ENCODE data around the gene MIER2.
A peak's percentile ranks its signal among the peaks of the same experiment; 100 is the strongest.

Gene MIER2

DNA sequence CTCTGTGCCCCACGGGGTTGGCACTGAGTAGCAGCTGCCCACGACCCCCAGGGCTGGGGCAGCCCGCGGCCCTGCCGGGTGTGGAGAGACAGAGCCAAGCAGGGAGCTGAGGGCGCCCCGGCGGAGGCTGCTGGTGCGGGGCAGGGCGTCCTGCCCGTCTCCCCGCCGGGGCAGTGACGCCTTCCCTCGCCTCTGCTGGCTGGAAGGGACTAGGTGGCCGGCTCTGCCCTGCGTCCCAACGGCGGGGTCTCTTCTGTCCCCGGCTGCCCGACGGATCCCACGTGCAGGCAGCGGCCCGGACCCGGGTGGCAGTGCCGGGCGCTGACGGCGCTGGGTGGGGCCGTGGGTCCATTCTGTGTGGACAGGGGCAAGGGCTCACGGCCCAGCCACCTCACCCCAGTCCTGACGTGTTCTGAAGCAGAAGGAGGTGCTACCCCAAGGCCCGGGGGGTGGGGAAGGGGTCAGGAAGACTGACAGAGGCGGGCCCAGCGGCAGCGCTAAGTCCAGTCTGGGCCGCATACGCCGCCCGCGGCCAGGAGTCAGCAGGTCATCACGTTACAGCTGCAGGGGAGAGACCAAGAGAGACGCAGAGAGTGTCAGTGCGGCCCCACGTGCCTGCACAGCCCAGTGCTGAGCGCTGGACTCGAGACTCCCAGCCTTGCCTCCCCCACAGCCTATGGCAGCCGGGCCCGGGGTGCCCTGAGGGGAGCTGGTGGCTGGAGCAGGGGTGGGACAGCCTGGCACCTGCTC is 38.3 kb downstream of the MIER2 start:
- DNase-seq = no peak

DNA sequence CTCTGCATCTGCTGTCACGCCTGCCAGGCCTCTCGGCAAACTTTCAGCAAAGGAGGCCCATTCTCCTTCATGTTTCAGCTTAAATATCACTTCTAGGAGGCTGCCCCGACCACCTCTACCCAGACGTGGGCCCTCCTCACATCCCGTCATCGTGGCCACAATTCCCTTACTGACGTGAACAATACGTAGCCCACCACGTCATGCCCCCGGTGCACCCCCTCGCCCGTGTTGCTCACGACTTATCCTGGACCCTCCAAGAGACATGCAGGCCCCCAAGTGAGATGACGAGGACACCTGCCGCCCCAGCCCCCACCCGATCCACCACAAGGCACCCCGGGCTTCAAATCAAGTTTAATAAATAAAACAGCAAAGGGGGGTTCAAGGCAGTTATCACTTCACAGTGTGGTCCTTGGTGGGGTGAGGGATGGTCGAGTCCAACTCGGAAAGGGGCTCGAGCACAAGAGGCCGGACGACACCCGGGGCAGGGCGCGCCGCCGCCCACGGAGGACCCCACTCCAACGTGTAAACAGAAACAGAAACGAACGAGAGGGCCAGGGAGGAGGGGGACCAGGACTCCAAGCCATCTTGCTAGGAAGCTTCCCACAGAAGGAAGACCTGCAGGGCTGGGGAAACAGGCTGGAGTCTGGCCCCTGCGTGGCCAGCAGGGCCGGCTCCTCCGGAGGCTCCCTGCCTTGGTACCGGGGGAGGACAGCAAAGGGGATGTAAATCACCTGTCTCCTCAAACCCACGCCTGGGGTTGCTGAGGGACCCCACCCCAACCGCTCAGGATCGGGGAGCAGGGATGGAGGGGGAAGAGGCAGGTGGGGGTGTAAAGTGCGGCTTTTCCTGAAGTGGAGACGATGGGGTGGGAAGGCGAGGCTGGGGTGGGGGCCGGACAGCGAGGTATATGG is 39.1 kb downstream of the MIER2 start:
- no peak for DNase-seq

DNA sequence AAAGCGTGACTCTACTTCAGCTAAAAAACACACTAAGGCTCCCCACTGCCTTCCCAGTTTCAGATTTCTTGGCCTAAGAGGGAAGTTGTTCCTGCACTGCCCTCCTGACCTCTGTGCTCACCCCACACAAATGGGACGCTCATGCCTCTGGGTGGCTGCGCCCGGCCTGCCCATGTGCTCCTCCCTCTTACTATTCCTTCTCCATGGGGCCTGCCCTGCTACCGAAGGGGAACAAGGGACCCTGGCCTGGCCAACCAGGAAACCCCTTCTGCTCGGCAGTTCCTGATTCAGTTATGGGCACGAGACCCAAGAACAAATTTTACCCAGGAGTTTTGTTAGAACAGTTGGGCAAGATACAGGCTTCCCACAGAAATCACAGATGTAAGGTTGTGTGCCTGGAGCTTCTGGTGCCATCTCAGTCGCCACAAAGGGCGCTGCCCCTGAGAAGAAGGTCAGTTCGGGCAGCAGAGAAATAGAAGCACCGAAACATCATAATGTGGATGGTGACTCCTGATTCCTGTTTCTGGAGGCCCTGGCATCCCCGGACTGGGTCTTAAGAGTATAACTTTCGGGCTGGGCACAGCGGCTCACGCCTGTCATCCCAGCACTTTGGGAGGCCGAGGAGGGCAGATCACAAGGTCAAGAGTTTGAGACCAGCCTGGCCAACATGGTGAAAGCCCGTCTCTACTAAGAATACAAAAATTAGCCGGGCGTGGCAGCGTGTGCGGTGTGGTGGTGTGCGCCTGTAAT is 47.9 kb downstream of the MIER2 start:
- DNase-seq = no peak

DNA sequence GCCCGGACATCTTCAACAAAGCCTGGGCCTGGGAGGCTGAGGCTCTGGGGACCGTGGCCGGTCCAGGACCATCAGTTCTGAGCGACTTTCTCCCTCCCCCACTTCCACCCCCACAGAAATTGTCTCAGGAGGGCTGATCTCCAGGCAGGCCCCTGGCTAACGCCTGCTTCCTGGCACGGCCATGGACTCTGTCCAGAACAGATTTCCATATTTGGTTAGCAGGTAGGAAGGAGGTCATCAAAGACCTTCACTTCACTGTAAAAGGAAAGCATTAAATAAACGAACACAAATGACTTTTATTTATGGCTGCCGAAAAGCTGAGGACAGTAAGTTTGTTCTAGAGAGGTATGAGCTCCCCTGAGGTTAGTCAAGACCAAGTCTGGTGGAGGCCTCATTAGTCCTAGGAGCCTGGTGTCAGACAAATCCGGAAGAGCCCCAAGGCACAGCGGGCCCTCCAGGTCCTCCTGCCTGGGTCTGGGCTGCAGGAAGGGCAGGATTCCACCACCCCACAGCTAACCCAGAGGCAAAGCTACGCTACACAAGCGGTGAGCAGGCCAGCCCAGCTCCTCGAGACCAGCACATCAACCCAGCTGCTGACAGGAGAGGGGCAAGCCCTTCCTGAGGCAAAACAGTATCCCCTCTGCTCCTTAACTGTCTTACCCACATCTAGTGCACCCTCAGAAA is 48.8 kb downstream of the MIER2 start:
- no peak for DNase-seq

DNA sequence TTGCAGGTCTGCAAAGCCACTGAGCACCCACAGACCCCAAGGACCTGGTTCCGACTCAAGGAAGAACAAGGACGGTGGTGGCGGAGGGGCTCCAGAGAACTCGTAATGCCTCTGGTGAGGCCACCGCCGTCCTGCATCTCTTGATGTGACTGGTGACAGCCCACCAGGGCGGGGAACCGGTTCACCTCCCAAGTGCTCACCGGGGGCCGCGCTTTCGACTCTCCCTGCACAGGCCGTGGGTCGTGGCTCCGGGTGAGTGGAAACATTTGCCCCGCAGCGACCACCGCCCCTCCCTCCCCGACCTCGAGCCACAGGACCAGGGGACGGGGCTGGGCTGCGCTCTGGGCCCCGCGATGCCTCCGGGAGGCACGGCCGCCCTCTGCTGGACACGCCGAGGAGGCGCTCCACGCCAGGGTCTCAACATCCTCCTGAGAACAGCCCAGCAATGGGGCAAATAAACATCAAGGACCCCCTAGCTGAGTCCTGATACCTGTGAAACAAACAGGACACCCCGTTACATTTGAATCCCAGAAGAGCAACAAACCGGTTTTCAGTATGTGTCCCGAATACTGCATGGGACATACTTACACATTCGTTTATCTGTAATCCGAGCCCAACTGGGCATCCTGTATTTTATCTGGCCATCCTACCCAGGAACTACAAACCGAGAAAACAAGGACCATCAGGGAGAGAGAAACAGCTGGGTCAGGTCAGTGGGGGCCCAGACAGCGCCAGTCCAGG is 49.5 kb downstream of the MIER2 start:
- no peak for DNase-seq

DNA sequence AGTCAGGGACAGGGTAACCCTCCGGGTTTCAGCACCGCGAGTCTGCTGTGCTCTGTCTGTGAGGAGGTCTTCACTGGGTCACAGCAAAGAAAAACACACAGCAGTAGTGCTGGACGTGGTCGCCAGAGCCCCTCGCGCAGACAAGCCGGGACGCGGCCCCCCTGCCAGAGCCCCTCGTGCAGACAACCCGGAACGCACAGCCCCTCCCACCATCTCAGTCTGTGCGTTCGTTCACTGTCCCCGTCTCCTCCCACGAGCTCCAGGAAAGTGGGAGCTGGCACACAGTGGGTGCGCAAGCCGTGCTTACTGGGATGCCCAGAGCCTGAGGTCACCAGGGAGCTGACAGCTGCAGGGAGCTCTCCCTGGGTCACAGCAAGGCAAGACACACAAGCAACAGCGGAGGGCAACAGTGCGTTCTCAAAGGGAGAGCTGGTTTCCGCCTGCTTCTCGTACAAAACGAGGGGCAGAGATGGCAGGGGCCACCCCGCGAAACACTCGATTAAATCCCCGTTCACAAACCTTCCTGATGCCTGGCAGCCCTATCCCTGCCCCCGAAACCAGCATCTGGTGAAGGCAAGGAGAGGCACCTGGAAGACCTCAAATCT is 50.2 kb downstream of the MIER2 start:
- DNase-seq = no peak

DNA sequence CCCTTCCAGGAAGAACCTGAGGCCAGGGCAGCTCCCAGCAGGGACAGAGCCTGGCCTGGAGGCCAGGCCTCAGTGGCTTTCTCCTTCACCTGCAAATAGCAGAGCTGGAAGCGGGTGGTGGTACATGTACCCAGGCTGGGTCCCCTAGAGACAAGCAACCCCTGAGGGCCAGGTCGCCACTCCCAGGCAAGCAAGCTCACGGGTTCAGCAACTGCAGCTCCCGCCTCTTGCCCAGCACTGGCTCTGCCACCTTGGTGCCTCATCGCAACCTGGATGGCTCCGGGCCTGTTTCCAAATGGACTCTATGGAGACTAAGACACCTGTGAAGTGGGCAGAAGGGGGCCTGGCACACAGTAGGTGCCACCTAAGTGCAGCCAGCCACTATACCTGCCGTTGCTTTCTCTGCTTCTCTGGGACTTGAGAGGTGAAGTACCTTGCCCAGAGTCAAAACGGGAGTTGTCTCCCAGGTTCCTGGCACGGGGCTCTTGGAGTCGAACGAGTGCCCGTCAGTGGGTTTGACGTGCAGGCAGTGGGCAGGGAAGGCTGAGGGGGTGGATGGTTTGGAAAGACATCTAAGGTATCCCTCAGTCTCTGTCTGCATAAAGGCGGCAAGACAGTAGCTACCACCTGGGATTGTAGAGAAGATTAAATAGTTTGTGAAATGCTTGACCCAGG is 51.0 kb downstream of the MIER2 start:
- no peak for DNase-seq

DNA sequence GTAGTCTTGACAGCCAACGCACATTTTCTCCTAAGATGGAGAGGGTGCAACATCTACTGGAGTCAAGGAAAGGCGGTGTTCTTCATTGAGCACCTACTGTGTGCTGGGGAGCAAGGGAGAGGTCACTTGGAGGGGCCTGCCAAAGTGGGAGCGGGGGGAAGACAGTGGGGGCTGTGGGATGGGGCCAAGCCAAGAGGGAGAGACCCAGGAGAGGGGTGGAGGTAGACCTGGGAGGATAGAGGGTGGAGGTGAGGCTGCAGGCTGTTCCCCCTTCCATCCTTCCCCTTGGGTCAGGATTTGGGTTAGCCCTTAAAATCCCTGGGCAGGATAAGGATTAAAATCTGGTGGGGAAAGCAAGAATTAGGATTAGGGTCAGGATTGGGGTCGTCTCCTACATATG is 51.6 kb downstream of the MIER2 start:
- DNase-seq = no peak

DNA sequence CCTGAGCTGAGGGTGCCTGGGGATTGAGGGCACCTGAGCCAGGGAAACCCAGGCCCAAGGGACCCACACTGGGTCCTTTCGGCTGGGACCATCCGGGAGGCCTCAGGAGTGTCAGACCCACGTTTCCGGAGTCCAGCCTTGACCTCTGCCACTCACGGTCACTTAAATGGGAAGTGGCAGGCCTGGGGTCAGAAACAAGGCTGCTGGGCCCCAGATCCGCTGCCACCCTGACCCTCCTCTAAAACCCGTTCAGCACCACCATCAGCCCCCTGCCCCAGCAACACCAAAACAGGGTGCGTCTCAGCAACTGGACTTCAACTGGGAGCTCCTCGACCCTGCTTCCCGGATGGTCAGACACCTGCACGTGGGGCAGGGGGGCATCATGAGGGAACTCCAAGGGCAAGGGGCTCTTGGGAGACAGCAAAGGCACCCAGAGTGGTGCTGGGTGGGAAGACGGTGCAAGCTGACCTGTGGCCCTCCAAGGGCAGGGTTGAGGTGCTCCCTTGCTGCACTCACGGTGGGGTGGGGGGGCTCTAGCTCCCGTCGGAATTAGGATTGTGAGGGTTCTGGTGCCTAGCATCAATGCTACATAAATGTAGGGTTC is 52.2 kb downstream of the MIER2 start:
- no peak for DNase-seq

DNA sequence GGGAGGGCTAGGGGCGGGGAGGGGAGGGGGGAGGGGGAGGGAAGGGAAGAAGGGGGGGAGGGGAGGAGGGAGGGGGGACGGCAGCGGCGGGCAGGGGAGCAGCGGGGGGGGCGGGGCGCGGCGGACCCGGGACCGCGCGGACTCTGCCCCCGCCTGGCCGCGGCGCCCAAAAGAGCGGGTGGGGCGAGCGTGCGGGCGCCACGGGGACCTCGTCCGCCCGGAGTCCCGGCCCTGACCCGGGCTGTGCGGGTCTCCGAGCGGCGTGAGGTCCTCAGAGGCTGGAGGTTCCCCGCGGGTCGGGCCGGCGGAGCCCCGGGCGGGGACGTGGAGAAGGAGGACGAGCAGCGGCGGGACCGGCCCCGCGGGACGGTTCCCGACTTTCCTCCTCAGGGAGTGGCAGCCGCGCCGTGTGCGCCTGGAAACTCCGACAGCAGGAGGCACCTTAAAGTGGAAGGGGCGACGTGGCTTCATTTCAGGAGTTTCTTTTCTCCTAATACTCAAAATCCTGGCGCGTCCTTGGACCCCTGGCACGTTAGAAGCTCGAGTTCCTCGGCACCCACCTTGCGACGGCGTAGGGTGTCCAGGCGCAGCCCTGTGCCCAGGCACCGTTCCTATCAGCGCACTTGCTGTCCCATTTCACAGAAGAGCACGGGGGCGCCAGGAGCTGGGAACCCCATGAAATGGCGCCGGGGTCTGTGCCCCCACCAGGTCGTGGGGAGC is 52.9 kb downstream of the MIER2 start:
- DNase-seq = no peak

DNA sequence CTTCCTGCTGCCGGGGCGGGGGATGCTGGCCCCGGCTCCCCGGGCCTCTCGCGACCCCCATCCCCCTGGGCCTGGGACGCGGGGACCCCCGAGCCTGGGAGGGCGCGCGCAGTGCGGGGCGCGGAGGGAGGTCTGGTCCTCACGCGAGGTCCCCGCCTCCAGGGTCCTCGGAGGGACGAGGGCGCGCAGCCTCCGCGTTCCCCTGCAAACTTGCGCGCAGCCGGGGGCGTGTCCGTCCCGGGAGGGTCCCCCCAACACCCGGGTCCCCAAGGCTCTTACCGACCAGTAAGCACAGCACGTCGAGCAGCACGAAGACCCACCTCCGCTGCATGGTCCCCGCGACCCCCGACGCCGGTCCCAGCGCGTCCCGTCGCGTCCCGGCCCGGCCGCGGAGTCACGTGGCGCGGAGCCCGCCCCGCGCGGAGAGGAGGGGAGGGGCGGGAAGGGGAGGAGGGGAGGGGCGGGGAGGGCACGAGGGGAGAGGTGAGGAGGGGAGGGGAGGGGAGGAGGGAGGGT is 53.5 kb downstream of the MIER2 start, which contains the start of gene PLPP2:
Gene PLPP2 (minus strand): TSS at position 398 of the 516 bp plus-strand sequence. CDS start 67 bp downstream, at position 331.
- DNase-seq = no peak

DNA sequence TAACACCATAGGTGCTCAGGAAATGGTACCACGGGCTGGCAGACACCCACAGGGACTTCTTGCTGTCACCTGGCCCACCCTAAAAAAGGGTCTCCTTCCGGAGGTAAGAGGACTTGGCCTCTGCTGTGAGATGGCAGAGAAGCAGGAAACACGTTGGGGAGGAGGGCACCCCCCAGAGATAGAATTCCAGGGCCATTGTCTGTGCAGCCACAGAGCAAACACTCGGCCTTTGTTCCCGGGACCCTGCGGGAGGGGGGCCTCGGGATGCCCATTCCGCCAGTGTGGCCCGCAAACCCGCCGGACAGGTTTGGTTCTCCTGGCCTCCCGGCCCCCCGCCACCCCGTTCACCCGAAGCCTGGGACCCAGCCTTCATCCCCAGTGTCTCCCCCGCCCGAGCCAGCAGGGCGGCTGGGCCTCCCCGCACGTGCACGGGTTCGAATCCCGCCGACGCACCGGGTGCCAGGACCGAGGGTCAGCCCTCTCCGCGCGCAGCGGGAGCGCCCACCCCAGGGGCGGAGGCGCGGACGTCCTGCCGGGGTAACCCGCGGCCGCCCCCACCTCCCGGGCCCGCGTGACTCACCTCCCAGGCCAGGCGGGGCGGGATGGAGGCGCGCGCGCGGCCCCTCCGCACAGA is 54.1 kb downstream of the MIER2 start:
- peak; percentile 97 for DNase-seq

DNA sequence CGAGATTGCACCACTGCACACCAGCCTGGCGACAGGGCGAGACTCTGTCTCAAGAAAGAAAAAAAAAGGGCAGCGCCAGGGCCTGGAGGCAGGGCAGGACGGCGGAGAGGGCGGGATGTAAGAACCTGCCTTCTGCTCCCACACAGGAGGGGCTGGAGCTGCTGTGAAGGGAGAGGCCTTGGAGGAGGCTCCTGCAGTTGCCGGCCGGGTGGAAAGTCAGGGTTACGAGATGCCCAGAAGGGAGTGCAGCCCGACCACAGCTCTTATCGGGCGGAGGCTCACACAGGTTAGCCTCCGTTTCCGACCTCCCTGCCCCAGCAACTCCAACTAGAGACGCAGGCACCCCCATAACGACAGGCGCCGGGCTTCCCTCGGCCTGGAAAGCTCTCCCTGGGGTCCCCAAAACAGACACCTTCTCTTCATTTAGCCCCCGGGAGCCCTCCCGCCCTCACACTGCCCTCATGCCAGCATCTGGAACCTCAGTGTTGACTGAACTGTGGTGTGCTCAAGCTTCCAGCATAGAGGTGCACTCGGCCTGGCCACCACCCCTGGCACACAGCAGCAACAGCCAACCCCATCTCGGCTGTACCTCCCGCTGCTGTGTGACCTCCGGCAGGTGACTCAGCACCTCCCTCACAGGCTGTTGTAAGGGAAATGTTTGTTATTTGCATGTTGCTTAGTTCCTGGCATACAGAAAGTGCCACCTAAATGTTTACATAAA is 54.8 kb downstream of the MIER2 start:
- DNase-seq = peak; percentile 97

DNA sequence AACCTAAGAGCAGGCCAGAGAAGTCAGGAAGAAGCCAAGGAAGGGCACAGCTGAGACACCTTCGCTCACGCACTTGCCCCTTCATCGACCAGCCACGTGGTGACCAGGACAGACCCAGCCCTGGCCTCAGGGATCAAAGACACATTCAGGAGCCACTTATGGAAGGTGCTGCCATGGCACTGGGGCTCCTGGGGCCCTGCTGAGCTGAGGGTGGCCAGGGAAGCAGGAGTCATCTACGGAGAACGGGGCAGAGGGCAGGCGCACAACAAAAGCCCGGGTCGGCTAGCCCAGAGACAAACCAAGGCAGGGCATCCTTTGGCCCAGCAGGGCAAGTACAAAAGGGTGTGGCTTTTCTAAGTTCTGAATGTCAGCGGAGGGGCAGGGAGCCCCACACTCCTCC is 55.7 kb downstream of the MIER2 start:
- no peak for DNase-seq

DNA sequence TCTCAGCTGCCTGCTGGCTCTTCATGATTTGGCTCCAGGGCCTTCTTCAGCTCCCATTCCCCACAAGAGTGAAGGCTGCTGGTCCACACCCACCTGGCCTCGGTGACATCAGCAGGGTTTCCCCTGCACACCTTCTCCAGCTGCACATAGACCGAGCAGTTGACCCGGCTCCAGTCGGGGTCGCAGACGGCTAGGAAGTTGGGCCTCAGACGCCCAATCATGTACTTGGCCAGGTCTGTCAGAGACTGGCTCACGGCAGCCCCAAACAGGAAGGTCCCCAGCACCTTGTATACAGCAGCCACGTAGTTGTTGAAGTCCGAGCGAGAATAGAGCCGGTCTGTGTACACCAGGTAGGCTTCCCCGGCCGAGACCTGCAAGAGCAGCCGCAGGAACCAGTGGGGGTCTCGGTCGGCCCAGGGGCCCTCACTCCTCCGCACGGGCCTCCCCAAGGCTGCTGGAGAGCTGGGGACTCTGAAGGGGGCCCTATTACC is 57.2 kb downstream of the MIER2 start:
- no peak for DNase-seq

DNA sequence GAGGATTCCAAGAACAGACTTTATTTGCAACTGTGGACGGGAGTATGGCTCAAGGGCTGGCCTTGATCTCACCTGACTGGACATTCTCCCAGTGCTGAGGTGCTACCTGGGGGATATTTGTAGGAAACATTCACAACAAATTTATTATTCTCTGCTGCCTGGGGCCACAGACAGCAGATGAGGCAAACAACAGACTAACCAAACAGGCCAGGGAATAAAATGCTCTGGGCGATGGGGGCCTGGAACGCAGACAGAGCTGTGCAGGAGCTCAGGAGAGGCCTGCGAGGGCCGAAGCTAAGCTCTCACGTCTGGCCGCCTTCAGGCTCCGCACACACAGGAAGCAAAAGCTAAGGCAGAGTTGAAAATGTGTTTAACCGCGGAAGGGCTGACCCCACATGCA is 61.2 kb downstream of the MIER2 start:
- DNase-seq = no peak

DNA sequence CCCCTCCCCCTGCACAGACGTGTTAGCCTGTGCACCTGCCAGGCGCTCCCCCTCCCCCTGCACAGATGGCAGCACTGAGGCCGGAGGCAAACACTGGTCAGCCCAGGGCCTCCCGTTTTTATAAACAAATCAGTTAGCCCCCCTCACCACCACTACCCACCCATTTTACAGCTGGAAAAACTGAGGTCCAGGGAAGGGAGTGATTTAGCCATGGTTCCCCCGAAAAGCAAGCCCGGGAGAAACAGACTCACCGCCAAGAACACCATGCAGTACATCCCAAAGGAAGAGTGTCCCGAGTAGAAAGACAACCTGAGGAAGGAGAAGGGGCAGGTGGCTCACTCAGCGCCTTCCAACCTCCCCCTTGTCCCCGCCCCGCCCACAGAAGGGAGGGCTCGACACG is 62.1 kb downstream of the MIER2 start:
- DNase-seq = peak; percentile 49

DNA sequence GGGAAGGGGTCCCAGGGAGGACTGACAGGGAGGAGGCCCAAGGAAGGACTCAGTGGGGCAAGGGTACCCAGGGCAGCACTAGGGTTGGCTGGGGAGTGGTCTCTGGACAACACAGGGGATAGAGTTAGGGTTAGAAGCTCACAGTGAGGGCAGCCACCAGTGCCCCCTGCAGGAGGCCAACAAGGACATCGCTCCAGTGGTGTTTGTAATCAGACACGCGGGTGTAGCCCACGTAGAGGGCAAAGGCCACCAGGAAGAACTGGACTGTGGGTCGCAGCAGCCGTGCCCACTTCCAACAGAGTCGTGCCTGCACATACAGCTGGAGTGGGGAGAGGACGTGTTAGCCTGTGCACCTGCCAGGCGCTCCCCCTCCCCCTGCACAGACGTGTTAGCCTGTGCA is 62.6 kb downstream of the MIER2 start:
- DNase-seq = peak; percentile 49

Data from NCI-H2029 treated with DMSO at 0.1 percent for 48 hours (cell line).